Activated CD4-positive, alpha-beta T cell treated with anti-CD3 and anti-CD28 coated beads, Interleukin-2, amount 10 ng/mL, durations not matched to agents 7 days and 5 days (primary cell): ENCODE results near the gene TMIGD2. TPM values are rescaled to one million over a fixed set of nuclear protein-coding genes. Genes with fewer than 3 reads are reported as not detected.
A peak's percentile ranks its signal among the peaks of the same experiment; 100 is the strongest.

ENCODE experiments used
- CTCF ChIA-PET: fragments of 350-600 bp; sonication (Branson Sonifier 250); formaldehyde crosslinking; loops from one replicate; lab custom pipeline; 2021; ENCODE audit warnings: antibody characterized with exemption; lab: Charles Lee
- POLR2A ChIA-PET: fragments of 350-600 bp; sonication (Branson Sonifier 250); formaldehyde crosslinking; loops from one replicate; lab custom pipeline; 2021; ENCODE audit warnings: antibody characterized with exemption; lab: Charles Lee
- DNase-seq: peaks from one replicate; pipeline ENCODE4 v3.0.0-alpha.2; 2020
- H3K27ac Mint-ChIP-seq: one replicate; pipeline ENCODE4 v1.8.0; 2021; ENCODE audit warnings: mild to moderate bottlenecking, moderate library complexity, mixed read lengths
- H3K27me3 Mint-ChIP-seq: one replicate; pipeline ENCODE4 v1.8.0; 2021; ENCODE audit warnings: mixed read lengths
- H3K36me3 Mint-ChIP-seq: one replicate; pipeline ENCODE4 v1.8.0; 2021; ENCODE audit warnings: low read depth, mixed read lengths
- H3K4me1 Mint-ChIP-seq: one replicate; pipeline ENCODE4 v1.8.0; 2021; ENCODE audit warnings: mixed read lengths
- H3K4me3 Mint-ChIP-seq: one replicate; pipeline ENCODE4 v1.8.0; 2021; ENCODE audit warnings: mild to moderate bottlenecking, moderate library complexity, mixed read lengths
- H3K9me3 Mint-ChIP-seq: one replicate; pipeline ENCODE4 v1.8.0; 2021; ENCODE audit warnings: mixed read lengths
- total RNA-seq, 2 experiments: library from RNA; stranded (reverse); gene quantifications; one replicate each; pipeline ENCODE4 v1.2.3, GENCODE V29; 2021

Gene TMIGD2
- total RNA-seq, 2 experiments from 2014 or later: 45.4 to 48.7 TPM

GRCh38 chr19:4268816-4269430, 33.3 kb downstream of the TMIGD2 start:
- peaks cover 36% of the 10 kb centered on the region for H3K36me3 Mint-ChIP-seq
- peaks cover 30% of the 10 kb centered on the region for H3K4me1 Mint-ChIP-seq
- H3K27ac Mint-ChIP-seq: no peak overlapping the region
- H3K27me3 Mint-ChIP-seq: no peaks in the 10 kb centered on the region
- POLR2A ChIA-PET: no interaction called here
- no peak for DNase-seq
- no peaks in the 10 kb centered on the region for H3K9me3 Mint-ChIP-seq
- CTCF ChIA-PET: interaction anchor here (1.3 to 3.1 kb wide), 3 partner anchors 10 to 255 kb away, joined by 3 to 33 read pairs (median 18); partner anchors contain the start of genes CHAF1A and SH3GL1
- no peak overlapping the region for H3K4me3 Mint-ChIP-seq

- Mint-ChIP-seq H3K4me1 (peaks cover 34% of the 10 kb centered on the region), H3K9me3 (no peaks in the 10 kb centered on the region), H3K4me3 (no peak overlapping the region), H3K36me3 (peaks cover 39% of the 10 kb centered on the region), H3K27me3 (no peaks in the 10 kb centered on the region), H3K27ac (no peak overlapping the region)
- ChIA-PET CTCF (interaction anchor here (0.7 to 3.1 kb wide), 15 partner anchors 9 to 267 kb away, joined by 3 to 33 read pairs (median 6); partner anchors contain the start of genes CHAF1A, MPND, PLIN5 and SH3GL1), POLR2A (no interaction called here)
- no peak for DNase-seq
Measured at GRCh38 chr19:4267901-4268815, 34.0 kb downstream of the TMIGD2 start.

GRCh38 chr19:4267101-4267900, 34.9 kb downstream of the TMIGD2 start:
- Mint-ChIP-seq H3K27ac (no peak overlapping the region), H3K36me3 (peaks cover 39% of the 10 kb centered on the region)

GRCh38 chr19:4266253-4267000, 35.8 kb downstream of the TMIGD2 start:
- no peak overlapping the region for H3K4me3 Mint-ChIP-seq
- no peaks in the 10 kb centered on the region for H3K27me3 Mint-ChIP-seq
- peaks cover 33% of the 10 kb centered on the region for H3K36me3 Mint-ChIP-seq
- ChIA-PET POLR2A (interaction anchor here (1.0 kb wide), 1 partner anchor 86 kb away, joined by 3 read pairs; no protein-coding TSS in a partner anchor), CTCF (interaction anchor here (0.6 to 3.1 kb wide), 29 partner anchors 8 to 268 kb away, joined by 3 to 33 read pairs (median 5); partner anchors contain the start of genes CHAF1A, HDGFL2, MPND and PLIN5)
- H3K27ac Mint-ChIP-seq: no peak overlapping the region
- DNase-seq: no peak
- peaks cover 35% of the 10 kb centered on the region for H3K4me1 Mint-ChIP-seq
- H3K9me3 Mint-ChIP-seq: no peaks in the 10 kb centered on the region

More at GRCh38 chr19:4267101-4267900, 34.9 kb downstream of the TMIGD2 start:
- ChIA-PET CTCF (interaction anchor here (0.6 to 3.1 kb wide), 29 partner anchors 8 to 268 kb away, joined by 3 to 33 read pairs (median 5); partner anchors contain the start of genes CHAF1A, HDGFL2, MPND and PLIN5), POLR2A (interaction anchor here (0.6 to 1.0 kb wide), 2 partner anchors 78 to 85 kb away, joined by 3 read pairs; no protein-coding TSS in a partner anchor)
- no peaks in the 10 kb centered on the region for H3K9me3 Mint-ChIP-seq
- H3K27me3 Mint-ChIP-seq: no peaks in the 10 kb centered on the region
- no peak overlapping the region for H3K4me3 Mint-ChIP-seq
- DNase-seq: peak; percentile 74
- H3K4me1 Mint-ChIP-seq: peaks cover 35% of the 10 kb centered on the region

GRCh38 chr19:4264812-4265211, 37.4 kb downstream of the TMIGD2 start:
- Mint-ChIP-seq H3K27me3 (no peaks in the 10 kb centered on the region), H3K4me3 (peak overlapping the region; percentile 30), H3K27ac (peak overlapping the region; percentile 83), H3K9me3 (no peaks in the 10 kb centered on the region), H3K36me3 (peaks cover 37% of the 10 kb centered on the region), H3K4me1 (peaks cover 37% of the 10 kb centered on the region)
- no peak for DNase-seq
- CTCF ChIA-PET: interaction anchor here (0.6 to 2.4 kb wide), 3 partner anchors 8 to 504 kb away, joined by 3 to 6 read pairs (median 3); partner anchors contain the start of gene SH3GL1
- POLR2A ChIA-PET: no interaction called here

- POLR2A ChIA-PET: no interaction called here
- CTCF ChIA-PET: interaction anchor here (0.6 kb wide), 1 partner anchor 33 kb away, joined by 4 read pairs; no protein-coding TSS in a partner anchor
- Mint-ChIP-seq H3K36me3 (peaks cover 31% of the 10 kb centered on the region), H3K9me3 (no peaks in the 10 kb centered on the region), H3K4me1 (peaks cover 19% of the 10 kb centered on the region), H3K27me3 (no peaks in the 10 kb centered on the region), H3K27ac (no peak overlapping the region), H3K4me3 (no peak overlapping the region)
- no peak for DNase-seq
Measured at GRCh38 chr19:4260613-4261191, 41.5 kb downstream of the TMIGD2 start.

GRCh38 chr19:4258181-4258580, 44.0 kb downstream of the TMIGD2 start:
- Mint-ChIP-seq H3K27ac (no peak overlapping the region), H3K9me3 (peaks cover 8% of the 10 kb centered on the region), H3K4me3 (no peak overlapping the region), H3K27me3 (no peaks in the 10 kb centered on the region), H3K4me1 (peaks cover 4% of the 10 kb centered on the region), H3K36me3 (peaks cover 46% of the 10 kb centered on the region)
- ChIA-PET POLR2A (no interaction called here), CTCF (interaction anchor here (1.2 kb wide), 1 partner anchor 9 kb away, joined by 3 read pairs; no protein-coding TSS in a partner anchor)
- DNase-seq: no peak

GRCh38 chr19:4257025-4257424, 45.2 kb downstream of the TMIGD2 start:
- peaks cover 2% of the 10 kb centered on the region for H3K4me1 Mint-ChIP-seq
- CTCF ChIA-PET: interaction anchor here (0.7 to 1.1 kb wide), 3 partner anchors 8 to 86 kb away, joined by 3 read pairs; partner anchors contain the start of gene YJU2
- no peak overlapping the region for H3K4me3 Mint-ChIP-seq
- no peaks in the 10 kb centered on the region for H3K27me3 Mint-ChIP-seq
- H3K27ac Mint-ChIP-seq: no peak overlapping the region
- peaks cover 55% of the 10 kb centered on the region for H3K36me3 Mint-ChIP-seq
- POLR2A ChIA-PET: no interaction called here
- DNase-seq: no peak
- H3K9me3 Mint-ChIP-seq: peaks cover 8% of the 10 kb centered on the region

- DNase-seq: no peak
- Mint-ChIP-seq H3K4me1 (peaks cover 2% of the 10 kb centered on the region), H3K36me3 (peaks cover 59% of the 10 kb centered on the region), H3K4me3 (no peak overlapping the region), H3K9me3 (peaks cover 8% of the 10 kb centered on the region), H3K27ac (no peak overlapping the region), H3K27me3 (no peaks in the 10 kb centered on the region)
- ChIA-PET CTCF (interaction anchor here (0.5 to 1.1 kb wide), 4 partner anchors 8 to 116 kb away, joined by 3 read pairs; partner anchors contain the start of gene YJU2), POLR2A (no interaction called here)
Measured at GRCh38 chr19:4256563-4256962, 45.6 kb downstream of the TMIGD2 start.

- ChIA-PET CTCF (interaction anchor here (0.6 to 1.3 kb wide), 8 partner anchors 8 to 278 kb away, joined by 3 to 8 read pairs (median 3); no protein-coding TSS in a partner anchor), POLR2A (interaction anchor here (1.0 kb wide), 1 partner anchor 51 kb away, joined by 6 read pairs; no protein-coding TSS in a partner anchor)
- Mint-ChIP-seq H3K4me1 (peaks cover 27% of the 10 kb centered on the region), H3K9me3 (peaks cover 2% of the 10 kb centered on the region), H3K4me3 (peak within 1 kb of the TSS; percentile 95), H3K27ac (peak within 1 kb of the TSS; percentile 99), H3K27me3 (peaks cover 1% of the 10 kb centered on the region), H3K36me3 (peaks cover 29% of the 10 kb centered on the region)
- peak; percentile 99 for DNase-seq
Measured at GRCh38 chr19:4246767-4247593, 55.2 kb downstream of the TMIGD2 start, which contains the start of gene YJU2. TSS of gene YJU2 (plus strand) at chr19:4247080. CDS start at chr19:4247147, 67 bp downstream.
